Measurements from ENCODE around the gene UBXN7.
"Not testable (repeated sequence)": the region's sequence is repeated elsewhere in the genome, so short reads cannot be mapped to it uniquely, and the experiment has no call there.

The UBXN7 gene

DNA sequence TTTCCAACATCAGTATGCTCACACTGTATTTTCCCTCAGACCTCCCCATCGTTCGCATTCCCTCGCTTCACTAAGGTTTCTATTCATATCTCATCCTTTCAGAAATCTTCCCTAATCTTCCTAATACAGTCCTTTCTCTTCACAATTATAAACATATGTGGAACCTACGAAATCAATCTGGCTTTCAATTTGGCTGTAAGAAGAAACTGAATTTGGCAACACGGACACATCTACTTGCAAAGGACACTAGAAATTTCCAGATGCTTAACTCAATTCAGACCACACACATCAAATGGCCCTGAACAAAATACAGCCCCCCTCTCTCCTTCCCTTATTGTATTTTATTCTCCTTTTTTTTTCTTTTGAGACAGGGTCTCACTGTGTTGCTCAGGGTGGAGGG, 54.9 kb downstream of the UBXN7 start:
- Histone ChIP-seq H3K27ac (peak overlapping the region in 1 of 21 experiments; percentile 19), H3K4me3 (no peak overlapping the region)

DNA sequence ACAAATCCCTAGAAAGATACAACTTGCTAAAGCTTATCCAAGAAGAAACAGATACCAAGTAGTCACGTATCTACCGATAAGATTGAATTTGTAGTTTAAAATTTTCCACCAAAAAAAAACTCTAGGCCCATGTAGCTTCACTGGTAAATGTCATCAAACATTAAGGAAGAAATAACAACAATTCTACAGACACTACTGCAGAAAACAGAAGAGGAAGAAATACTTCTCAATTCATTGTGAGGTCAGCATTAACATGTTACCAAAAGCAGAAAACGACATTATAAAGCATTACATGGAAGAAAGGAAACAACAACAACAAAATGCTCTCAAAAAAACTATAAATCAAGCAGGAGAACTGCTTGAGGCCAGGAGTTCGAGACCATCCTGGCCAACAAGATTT, 66.5 kb downstream of the UBXN7 start:
- Histone ChIP-seq H3K27ac (peak overlapping the region in 1 of 21 experiments; percentile 1), H3K4me3 (no peak overlapping the region)

DNA sequence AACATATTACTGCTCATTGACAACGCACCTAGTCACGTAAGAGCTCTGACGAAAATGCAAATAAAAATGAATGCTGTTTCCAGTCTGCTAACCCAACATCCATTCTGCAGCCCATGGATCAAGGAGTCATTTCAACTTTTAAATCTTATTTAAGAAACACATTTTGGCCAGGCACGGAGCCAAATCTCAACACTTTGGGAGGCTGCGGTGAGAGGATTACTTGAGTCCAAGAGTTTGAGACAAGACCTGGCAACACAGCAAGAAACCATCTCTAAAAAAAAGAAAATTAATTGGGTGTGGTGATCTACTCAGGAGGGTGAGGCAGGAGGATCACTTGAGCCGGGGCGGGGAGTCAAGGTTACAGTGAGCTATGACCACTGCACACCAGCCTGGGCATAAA, 71.6 kb downstream of the UBXN7 start:
- H3K27ac ChIP-seq = no peak overlapping the region
- H3K4me3 ChIP-seq = no peak overlapping the region

DNA sequence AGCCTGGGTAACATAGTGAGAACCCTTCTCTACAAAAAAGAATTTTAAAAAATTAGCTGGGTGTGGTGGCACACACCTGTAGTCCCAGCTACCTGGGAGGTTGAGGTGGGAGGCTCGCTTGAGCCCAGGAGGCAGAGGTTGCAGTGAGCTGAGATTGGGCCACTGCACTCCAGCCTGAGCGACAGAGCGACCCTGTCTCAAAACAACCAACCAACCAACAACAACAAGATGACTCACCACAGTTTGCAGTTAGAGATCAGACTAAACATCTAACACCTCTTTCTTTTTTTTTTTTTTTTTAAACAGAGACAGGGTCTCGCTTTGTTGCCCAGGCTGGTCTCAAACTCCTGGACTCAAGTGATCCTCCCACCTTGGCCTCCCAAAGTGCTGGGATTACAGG, 73.7 kb downstream of the UBXN7 start:
- not testable (repeated sequence) for H3K4me3 ChIP-seq

DNA sequence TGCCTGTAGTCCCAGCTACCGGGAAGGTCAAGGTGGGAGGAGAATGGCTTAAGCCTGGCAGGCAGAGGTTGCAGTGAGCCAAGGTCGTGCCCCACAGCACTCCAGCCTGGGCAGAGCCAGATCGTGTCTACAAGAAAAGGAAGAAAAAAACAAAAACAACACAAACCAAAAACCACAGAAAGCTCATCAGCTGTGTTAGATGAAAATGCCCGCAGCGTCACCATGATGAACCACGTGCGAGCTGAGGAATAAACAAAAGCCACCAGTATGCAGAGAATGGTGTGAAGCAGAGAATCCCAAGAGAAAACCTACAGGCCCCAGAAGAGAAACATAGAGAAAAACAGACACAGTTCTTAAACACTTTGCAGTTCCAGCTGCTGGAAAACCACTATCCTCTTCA, 74.3 kb downstream of the UBXN7 start:
- H3K27ac ChIP-seq = no peak overlapping the region
- H3K4me3 ChIP-seq = no peak overlapping the region

More for the DNA sequence above, 73.7 kb downstream of the UBXN7 start:
- H3K27ac ChIP-seq = not testable (repeated sequence)

DNA sequence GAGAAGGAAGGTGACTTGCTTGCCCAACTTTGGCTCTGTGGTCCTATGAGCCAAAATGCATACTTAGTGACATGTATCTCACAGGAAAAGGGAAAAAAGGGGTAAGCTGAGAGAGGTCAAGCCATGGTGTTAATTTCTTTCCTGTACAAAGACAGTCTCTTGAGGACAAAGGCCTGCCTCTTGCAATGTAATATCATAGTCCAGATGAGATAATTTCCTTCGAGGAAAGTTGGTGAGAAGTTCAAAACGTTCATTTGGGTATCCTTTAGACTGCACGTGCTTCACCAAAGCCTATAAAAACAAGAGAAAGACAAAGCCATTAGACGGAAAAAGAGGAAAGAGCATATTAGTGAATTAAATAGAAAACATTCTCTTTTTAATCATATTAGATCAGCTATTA, 75.7 kb downstream of the UBXN7 start:
- H3K27ac ChIP-seq = no peak overlapping the region
- H3K4me3 ChIP-seq = no peak overlapping the region

DNA sequence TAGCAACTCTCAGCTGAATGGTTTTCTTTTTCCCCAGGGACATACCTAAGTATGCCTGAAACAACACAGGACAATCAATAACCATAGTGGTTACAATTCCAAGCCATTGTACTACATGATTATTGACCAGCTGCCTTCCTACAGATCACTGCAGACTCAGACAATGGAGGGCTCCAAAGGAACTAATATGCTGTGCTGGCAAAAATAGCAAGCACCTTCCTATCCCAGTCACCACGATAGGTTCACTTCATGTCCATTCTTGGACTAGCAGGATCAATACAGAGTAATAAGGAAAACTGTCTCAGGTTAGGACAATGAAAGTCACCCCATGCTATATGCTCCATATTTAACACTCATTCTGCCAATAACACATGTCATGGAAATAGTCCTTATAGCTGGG, 76.6 kb downstream of the UBXN7 start:
- Histone ChIP-seq H3K4me3 (no peak overlapping the region), H3K27ac (no peak overlapping the region)

DNA sequence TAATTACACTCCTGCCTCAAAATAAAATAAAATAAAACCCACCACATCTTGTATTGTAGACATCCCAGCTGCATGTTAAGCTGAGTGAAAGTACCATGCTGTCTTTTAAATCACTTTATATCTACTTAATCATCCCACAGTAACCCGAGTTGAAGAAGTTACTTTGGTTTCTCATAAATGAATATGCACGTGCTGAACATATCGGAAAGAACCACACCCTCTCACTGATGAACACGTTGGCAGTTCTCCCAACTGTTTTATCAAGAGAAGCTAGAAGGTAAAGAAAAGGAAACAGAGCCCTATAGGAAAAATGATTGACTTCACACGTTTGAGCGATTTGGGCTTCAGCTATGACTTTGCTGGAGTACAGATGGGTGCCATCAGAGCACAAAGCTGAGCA, 78.1 kb downstream of the UBXN7 start:
- H3K4me3 ChIP-seq = no peak overlapping the region
- no peak overlapping the region for H3K27ac ChIP-seq

DNA sequence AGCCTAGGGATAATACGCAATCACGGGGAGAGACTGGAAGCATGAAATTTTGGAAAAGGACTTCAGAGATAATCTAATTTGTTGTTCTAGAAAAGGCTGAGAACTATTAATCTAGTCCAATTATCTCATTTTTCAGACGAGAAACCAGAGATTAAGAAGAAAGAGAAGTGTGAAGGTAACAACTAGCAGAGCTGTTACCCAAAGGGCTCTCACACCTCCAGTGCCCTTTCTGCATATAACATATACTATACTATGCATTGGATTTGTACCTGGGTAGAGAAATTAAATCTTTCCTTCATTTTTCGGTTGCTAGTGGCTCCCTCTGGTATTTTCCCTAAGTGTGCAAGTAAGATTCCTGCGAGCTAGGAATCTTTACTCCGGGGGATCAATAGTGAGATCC, 80.7 kb downstream of the UBXN7 start:
- no peak overlapping the region for H3K27ac ChIP-seq
- no peak overlapping the region for H3K4me3 ChIP-seq

DNA sequence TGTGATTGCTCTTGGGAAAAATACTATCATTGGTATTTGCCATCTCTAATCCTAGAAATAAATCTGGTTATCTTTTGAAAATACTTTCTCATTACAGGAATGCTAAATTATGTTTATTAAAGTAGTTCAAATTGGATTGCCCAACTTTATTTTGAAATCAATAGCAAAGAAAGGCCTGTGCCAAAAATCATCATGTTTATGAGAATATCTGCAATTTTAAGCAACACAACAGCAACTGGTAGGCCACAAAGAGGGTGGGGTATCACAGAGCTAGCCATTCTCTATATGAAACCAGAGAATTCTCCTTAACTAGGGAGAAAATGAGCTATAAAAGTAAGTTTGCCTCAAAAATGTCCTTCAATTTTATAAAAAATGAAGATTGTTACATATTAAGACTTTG, 82.2 kb downstream of the UBXN7 start:
- Histone ChIP-seq H3K4me3 (no peak overlapping the region), H3K27ac (no peak overlapping the region)

DNA sequence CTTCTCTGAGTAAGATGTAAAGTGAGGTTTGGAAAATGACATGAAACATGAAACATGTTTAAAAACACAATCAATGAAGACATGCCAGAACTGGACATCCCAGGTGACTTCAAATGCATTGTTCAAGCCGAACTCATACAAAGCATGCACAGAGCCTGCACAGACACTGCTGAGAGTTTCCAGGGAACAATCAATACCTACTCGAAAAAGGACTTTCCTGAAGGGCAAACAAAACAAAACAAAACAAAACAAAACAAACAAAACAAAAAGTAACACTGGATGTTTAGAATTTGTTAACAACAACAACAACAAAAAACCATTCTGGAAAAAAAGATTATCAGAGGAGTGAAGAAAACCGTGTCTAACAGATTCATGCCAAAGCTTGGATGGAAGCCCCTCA, 83.5 kb downstream of the UBXN7 start:
- no peak overlapping the region for H3K27ac ChIP-seq
- no peak overlapping the region for H3K4me3 ChIP-seq

DNA sequence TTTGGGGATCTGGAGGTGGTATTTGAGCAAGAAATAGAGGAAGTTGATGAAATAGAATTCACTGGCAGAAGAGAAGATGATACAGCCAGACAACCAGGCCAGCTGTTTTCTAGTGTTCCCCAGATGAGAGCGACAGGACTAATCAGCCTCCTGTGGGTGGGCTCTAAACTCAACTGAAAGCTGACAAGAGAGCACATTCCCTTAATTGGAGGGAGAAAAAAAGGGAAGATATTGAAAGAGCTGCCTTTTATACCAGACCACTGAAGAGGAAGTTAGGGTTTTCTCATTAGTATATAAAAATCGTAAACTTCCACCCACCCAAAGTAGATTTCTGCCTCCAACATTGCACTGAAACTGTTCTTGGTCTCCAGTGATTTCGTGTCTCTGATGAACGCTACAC, 87.6 kb downstream of the UBXN7 start:
- H3K4me3 ChIP-seq = no peak overlapping the region
- H3K27ac ChIP-seq = no peak overlapping the region

DNA sequence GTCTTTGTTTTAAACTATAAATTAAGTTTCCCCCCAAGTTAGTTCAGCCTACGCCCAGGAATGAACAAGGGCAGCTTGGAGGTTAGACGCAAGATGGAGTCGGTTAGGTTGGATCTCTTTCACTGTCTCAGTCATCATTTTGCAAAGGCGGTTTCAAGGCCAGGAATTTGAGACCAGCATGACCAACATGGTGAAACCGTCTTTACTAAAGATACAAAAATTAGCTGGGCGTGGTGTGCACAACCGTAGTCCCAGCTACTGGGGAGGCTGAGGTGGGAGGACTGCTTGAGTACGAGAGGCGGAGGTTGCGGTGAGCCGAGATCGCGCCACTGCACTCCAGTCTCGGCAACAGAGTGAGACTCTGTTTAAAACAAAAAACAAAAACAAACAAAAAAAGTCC, 88.3 kb downstream of the UBXN7 start:
- not testable (repeated sequence) for H3K27ac ChIP-seq, H3K4me3 ChIP-seq

DNA sequence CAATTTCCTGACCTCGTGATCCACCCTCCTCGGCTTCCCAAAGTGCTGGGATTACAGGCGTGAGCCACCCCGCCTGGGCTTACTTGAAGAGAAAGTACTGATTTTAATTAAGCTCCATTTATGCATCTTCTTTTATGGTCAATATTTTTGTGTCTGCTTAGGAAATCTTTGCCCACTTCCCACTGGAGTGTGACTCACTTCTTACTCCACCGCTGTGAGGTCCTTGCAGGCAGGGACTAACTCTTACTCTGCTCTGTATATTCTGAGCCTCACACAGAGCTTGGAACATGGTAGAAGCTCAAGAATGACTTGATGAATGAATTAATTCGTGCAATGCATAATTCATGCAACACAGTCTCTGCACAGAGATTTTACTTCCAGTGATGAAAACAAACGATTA, 91.1 kb downstream of the UBXN7 start:
- Histone ChIP-seq H3K4me3 (no peak overlapping the region), H3K27ac (peak overlapping the region in 1 of 21 experiments; percentile 0)

DNA sequence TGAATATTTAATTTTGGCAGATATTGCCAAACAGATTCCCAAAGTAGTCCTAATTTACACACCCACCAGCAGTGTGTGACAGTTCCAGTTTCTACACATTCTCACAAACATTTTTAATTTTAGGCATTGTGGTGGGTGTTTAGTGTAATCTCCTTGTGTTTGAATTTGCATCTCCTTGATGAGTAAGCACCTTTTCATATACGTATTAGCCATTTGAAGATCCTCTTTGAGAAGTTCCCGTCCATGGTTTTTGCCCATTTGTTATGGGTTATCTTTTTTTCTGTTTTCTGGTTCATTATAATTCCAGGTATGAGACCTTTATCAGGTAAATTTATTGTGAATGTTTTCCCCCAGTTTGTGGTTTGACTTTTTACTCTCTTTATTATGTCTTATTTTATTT, 91.8 kb downstream of the UBXN7 start:
- Histone ChIP-seq H3K27ac (peak overlapping the region in 3 of 21 experiments; percentile 0 to 33 (median 15)), H3K4me3 (no peak overlapping the region)

DNA sequence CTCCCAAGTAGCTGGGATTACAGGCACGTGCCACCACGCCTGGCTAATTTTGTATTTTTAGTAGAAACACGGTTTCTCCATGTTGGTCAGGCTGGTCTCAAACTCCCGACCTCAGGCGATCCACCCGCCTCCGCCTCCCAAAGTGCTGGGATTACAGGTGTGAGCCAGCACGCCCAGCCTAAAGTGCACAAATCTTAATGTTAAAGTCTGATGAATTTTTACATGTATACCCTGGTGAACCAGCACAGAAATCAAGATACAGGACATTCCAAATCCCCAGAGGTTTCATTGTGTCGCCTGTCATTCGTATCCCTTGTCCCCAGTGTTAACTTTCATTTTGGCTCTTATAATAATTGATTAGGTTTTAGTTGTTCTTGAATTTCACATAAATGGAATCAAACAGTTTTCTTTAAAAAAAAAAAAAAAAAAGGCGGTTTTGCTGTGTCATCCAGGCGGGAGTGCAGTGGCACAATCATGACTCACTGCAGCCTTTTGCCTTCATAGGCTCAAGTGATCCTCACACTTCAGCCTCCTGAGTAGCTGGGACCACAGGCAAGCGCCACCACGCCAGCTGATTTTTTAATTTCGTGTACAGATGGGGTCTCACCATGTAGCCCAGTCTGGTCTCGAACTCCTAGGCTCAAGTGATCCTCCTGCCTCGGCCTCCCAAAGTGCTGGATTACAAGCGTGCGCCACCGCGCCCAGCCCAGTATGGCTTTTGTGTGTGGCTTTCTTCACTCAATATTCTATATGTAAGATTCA, 92.6 kb downstream of the UBXN7 start:
- H3K4me3 ChIP-seq = no peak overlapping the region
- H3K27ac ChIP-seq = peak overlapping the region in 3 of 21 experiments; percentile 33 to 78 (median 77)

DNA sequence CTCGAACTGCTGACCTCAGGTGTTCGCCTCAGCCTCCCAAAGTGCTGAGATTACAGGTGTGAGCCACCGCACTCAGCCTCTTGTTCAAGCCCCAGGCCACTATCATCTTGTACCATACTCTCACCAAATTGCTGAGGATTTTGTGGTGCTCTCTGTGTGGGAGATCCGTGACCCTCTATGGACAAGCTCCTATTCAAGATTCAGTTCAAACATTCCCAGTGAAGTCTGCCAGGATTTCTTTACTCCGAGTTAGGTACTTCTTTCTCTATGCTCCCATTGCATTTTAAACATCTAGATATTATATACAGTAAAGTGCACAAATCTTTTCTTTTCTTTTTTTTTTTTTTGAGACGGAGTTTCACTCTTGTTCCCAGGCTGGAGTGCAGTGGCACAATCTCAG, 93.2 kb downstream of the UBXN7 start:
- H3K4me3 ChIP-seq = no peak overlapping the region
- peak overlapping the region in 4 of 21 experiments; percentile 36 to 78 (median 72) for H3K27ac ChIP-seq

DNA sequence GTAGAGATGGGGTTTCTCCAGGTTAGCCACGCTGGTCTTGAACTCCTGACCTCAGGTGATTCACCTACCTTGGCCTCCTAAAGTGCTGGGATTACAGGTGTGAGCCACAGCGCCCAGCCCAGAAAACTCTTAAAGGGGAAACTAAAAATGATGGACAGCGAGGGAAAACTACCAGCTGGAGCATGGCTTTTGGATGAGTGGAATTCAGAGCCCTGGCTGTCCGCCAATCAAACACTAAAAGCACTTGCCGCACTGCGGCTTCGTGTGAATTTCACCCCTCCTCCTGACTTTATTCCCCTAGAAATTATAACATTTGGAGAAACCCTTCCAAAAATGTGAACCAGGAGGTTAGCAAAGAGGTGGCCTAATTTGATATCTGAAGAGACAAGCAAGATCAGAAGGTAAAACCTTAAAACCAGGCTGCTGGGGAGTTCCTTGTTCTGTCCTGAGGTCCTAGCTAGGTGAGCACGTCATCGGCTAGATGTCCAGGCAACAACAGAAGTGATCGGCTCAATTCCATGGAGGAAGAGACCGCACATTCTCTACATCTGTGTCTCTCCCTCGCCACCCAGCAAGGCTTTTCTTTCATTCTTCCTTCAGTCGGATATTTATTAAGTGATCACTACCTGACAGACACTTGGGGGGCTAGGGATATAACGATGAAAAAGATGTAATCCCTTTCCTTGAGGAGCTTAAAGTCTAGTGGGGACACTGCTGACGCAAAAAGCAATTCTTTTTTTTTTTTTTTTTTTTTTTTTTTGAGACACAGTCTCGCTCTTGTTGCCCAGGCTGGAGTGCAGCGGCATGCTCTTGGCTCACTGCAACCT, 95.7 kb downstream of the UBXN7 start:
- Histone ChIP-seq H3K4me3 (no peak overlapping the region), H3K27ac (peak overlapping the region in 1 of 21 experiments; percentile 22)

DNA sequence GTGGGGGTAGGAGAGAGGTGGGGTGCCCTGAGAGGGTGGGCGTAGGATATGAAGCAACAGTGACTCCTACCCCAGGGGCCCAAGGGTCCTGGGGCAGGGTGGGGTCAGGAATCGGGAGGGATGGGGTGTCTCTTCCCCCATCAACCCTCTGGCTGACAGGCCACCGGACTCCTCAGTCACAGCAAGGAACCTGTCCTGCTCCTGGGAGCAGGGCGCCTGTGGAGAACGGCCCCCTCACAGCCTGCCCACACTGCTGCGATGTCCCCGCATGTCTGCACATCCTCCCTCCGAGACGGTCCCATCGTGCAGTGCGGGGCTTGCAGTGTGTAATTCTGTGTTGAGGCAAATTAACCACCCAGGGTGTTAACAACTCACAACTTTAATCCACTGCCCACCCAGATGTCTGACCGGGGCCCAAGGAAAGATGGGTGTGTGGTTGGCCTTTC, 96.7 kb downstream of the UBXN7 start:
- Histone ChIP-seq H3K27ac (peak overlapping the region in 1 of 21 experiments; percentile 22), H3K4me3 (no peak overlapping the region)

DNA sequence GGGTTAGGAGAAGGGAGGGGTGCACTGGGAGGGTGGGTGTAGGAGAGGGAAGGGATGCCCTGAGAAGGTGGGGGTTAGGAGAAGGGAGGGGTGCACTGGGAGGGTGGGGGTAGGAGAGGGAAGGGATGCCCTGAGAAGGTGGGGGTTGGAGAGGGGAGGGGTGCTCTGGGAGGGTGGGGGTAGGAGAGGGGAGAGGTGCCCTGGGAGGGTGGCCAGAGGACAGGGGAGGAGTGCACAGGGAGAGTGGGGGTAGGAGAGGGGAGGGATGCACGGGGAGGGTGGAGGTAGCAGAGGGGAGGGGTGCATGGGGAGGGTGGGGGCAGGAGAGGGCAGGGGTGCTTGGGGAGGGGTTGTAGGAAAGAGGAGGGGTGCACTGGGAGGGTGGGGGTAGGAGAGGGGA, 97.2 kb downstream of the UBXN7 start:
- Histone ChIP-seq H3K27ac (no peak overlapping the region), H3K4me3 (no peak overlapping the region)

DNA sequence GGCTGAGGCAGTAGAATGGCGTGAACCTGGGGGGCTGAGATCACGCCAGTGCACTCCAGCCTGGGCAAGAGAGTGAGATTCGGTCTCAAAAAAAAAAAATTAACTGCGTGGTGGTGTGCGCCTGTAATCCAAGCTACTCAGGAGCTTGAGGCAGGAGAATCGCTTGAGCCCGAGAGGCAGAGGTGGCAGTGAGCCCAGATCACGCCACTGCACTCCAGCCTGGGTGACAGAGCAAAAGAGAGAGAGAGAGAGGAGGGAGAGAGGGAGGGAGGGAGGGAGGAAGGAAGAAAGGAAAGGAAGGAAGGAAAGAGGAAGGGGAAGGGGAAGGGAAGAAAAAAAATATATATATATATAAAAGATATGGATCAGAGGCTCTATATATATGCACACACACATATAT, 100.1 kb downstream of the UBXN7 start:
- H3K27ac ChIP-seq = no peak overlapping the region
- H3K4me3 ChIP-seq = no peak overlapping the region

Data from skin epidermis (tissue), 12 donors.